GM12878 (cell line): ENCODE data around the gene RHOF. TPM values are rescaled to one million over a fixed set of nuclear protein-coding genes. Genes with fewer than 3 reads are reported as not detected.

Experiments used
- ATAC-seq: fragments of 200-7000 bp; cut with Tn5 transposase; 3 replicates; pipeline ENCODE4 v1.9.1; 2020; ENCODE audit warnings: mild to moderate bottlenecking, moderate library complexity
- BruUV-seq: library from RNA; stranded (reverse); fragments of 400-500 nt; replicated peaks from 2 replicates; lab custom pipeline; 2021; lab: Mats Ljungman, UMichigan
- CTCF ChIA-PET: fragments of 300-600 bp; sonication (Branson Sonifier 250); formaldehyde crosslinking; extraction: SDS; loops from one replicate; lab custom pipeline; 2021; ENCODE audit warnings: inconsistent platforms; lab: Yijun Ruan, JAX
- POLR2A ChIA-PET: fragments of 350-600 bp; formaldehyde crosslinking; extraction: SDS; loops from one replicate; lab custom pipeline; 2021; ENCODE audit warnings: inconsistent platforms; lab: Charles Lee
- RAD21 ChIA-PET: fragments of 300-600 bp; sonication (Branson Sonifier 250); formaldehyde crosslinking; loops from one replicate; lab custom pipeline; 2023; ENCODE audit warnings: antibody characterized with exemption; ENCODE audit not compliant: unreplicated experiment; lab: Charles Lee
- SMC1A ChIA-PET: fragments of 300-600 bp; sonication (Branson Sonifier 250); formaldehyde crosslinking; loops from one replicate; lab custom pipeline; 2023; ENCODE audit not compliant: unreplicated experiment, uncharacterized antibody; lab: Charles Lee
- DNase-seq: peaks from one replicate; pipeline ENCODE4 v3.0.0-alpha.2; 2011; ENCODE audit warnings: low read depth, low spot score
- FAIRE-seq: peaks from 3 replicates; lab custom pipeline; 2011; peaks lifted over from hg19 to GRCh38; lab: Jason Lieb, UNC
- H2AFZ ChIP-seq: 2 replicates; pipeline ENCODE4 v1.6.0; 2011; ENCODE audit warnings: low read depth, low read length, control low read depth; ENCODE audit not compliant: control insufficient read depth
- H3K27ac ChIP-seq: 2 replicates; pipeline ENCODE4 v1.5.1; 2011; ENCODE audit warnings: control low read depth; ENCODE audit not compliant: control insufficient read depth, insufficient read depth
- H3K27me3 ChIP-seq, 2 experiments: replicated peaks in 1 of 2; 2 replicates each; pipeline versions ENCODE4 v1.6.0 to v1.6.1; 2011; ENCODE audit warnings: low read length in 1 of 2; ENCODE audit not compliant: control insufficient read depth in 2 of 2, insufficient read depth in 2 of 2
- H3K36me3 ChIP-seq, 2 experiments: 2 replicates each; pipeline ENCODE4 v1.5.1; 2011; ENCODE audit warnings: low read length in 1 of 2; ENCODE audit not compliant: control insufficient read depth in 2 of 2, insufficient read depth in 2 of 2
- H3K4me1 ChIP-seq: 2 replicates; pipeline ENCODE4 v1.6.1; 2011; ENCODE audit warnings: mild to moderate bottlenecking, low read length, moderate library complexity, mixed read lengths; ENCODE audit not compliant: control insufficient read depth, insufficient read depth
- H3K4me2 ChIP-seq: 2 replicates; pipeline ENCODE4 v1.6.0; 2011; ENCODE audit warnings: control low read depth; ENCODE audit not compliant: control insufficient read depth, insufficient read depth
- H3K4me3 ChIP-seq: fragments of 200-600 bp; sonication (generic); 2 replicates; pipeline ENCODE4 v1.5.1; 2016
- H3K79me2 ChIP-seq: 2 replicates; pipeline ENCODE4 v1.6.0; 2011; ENCODE audit warnings: low read length; ENCODE audit not compliant: control insufficient read depth, insufficient read depth
- H3K9ac ChIP-seq: 2 replicates; pipeline ENCODE4 v1.8.0; 2011; ENCODE audit warnings: low read length, control low read depth, mixed read lengths; ENCODE audit not compliant: control insufficient read depth, insufficient read depth
- H3K9me3 ChIP-seq: replicated peaks from 3 replicates; pipeline ENCODE4 v1.5.1; 2011; ENCODE audit warnings: mild to moderate bottlenecking, low read length; ENCODE audit not compliant: control insufficient read depth, insufficient read depth
- H4K20me1 ChIP-seq: 2 replicates; pipeline ENCODE4 v1.6.0; 2011; ENCODE audit not compliant: control insufficient read depth, insufficient read depth
- ASH2L ChIP-seq: fragments of 300-600, 200-600 bp; sonication (generic); IDR thresholded peaks from 2 replicates; pipeline ENCODE4 v1.6.1; 2017; ENCODE audit warnings: low read depth, mild to moderate bottlenecking, borderline replicate concordance
- DPF2 ChIP-seq: fragments of 450-650 bp; IDR thresholded peaks from 2 replicates; pipeline ENCODE4 v1.6.1; 2017; ENCODE audit warnings: mild to moderate bottlenecking
- JUNB ChIP-seq: IDR thresholded peaks from 2 replicates; pipeline ENCODE4 v1.6.1; 2016; ENCODE audit warnings: antibody characterized with exemption, mild to moderate bottlenecking
- MXI1 ChIP-seq: fragments of 150-350 bp; IDR thresholded peaks from 2 replicates; pipeline ENCODE4 v1.6.1; 2011; ENCODE audit warnings: low read depth, mild to moderate bottlenecking, inconsistent platforms, low read length, improper control_type of control experiment
- MYB ChIP-seq: fragments of 150-350 bp; IDR thresholded peaks from 2 replicates; pipeline ENCODE4 v1.6.1; 2014; ENCODE audit warnings: mild to moderate bottlenecking, low read depth, low read length, borderline replicate concordance
- PAX8 ChIP-seq: fragments of 450-650 bp; IDR thresholded peaks from 2 replicates; pipeline ENCODE4 v1.6.1; 2017; ENCODE audit warnings: mild to moderate bottlenecking, moderate library complexity
- RCOR1 ChIP-seq: conservative IDR thresholded peaks from 2 replicates; pipeline ENCODE4 v1.6.1; 2012; ENCODE audit warnings: low read depth, low read length, improper control_type of control experiment
- RELA ChIP-seq: fragments of 450-650 bp; IDR thresholded peaks from 2 replicates; pipeline ENCODE4 v1.8.0; 2014; ENCODE audit warnings: borderline replicate concordance; ENCODE audit not compliant: partially characterized antibody
- SIN3A ChIP-seq: IDR thresholded peaks from 2 replicates; pipeline ENCODE4 v1.6.1; 2012; ENCODE audit warnings: low read depth, low read length, improper control_type of control experiment
- SP1 ChIP-seq: IDR thresholded peaks from one replicate; pipeline ENCODE4 v1.6.1; 2011; ENCODE audit warnings: low read depth, low read length
- TCF7 ChIP-seq: IDR thresholded peaks from 2 replicates; pipeline ENCODE4 v1.6.1; 2014; ENCODE audit warnings: antibody characterized with exemption, borderline replicate concordance
- YBX1 ChIP-seq: fragments of 450-650 bp; IDR thresholded peaks from 2 replicates; pipeline ENCODE4 v1.6.1; 2016; ENCODE audit warnings: antibody characterized with exemption
- WGBS: methylation state at CpG from one replicate; pipeline ENCODE4 v1.1.6; 2016; ENCODE audit warnings: low lambda C conversion rate; ENCODE audit not compliant: insufficient replicate concordance, insufficient coverage; ENCODE audit errors: missing lambda C conversion rate; 5-methylcytosine and 5-hydroxymethylcytosine counted together
- in situ Hi-C: fragments of 300-500 bp; cut with MboI; formaldehyde crosslinking; loops from 9 replicates; pipeline ENCODE4 v1.14.3; 2018; ENCODE audit warnings: mixed read lengths
- intact Hi-C: fragments of 100-400 bp; cut with micrococcal nuclease; formaldehyde crosslinking; loops from one replicate; pipeline ENCODE4 v1.14.2; 2022; ENCODE audit not compliant: unreplicated experiment
- polyA plus RNA-seq, 11 experiments: library from polyadenylated mRNA; depleted of rRNA in 4 of 11; unstranded in 6 of 11; stranded (reverse) in 5 of 11; fragments of >200 nt; fragmentation: Nextera tagmentation in 4 of 11; fragmentation: Illumina TruSeq in 1 of 11; extraction: Ambion mirVana in 4 of 11; extraction: Trizol in 1 of 11; gene quantifications; 1 replicate in 1 of 11; 2 replicates in 10 of 11; pipeline versions ENCODE4 v1.2.1 to v1.2.3, GENCODE V29; 2011 to 2016; ENCODE audit warnings: inconsistent platforms in 2 of 11, missing spikeins in 2 of 11, low read depth in 1 of 11
- total RNA-seq, 4 experiments: library from RNA; depleted of rRNA in 3 of 4; stranded (reverse); fragments of >200 nt in 3 of 4; fragmentation: Illumina TruSeq in 1 of 4; extraction: Trizol in 1 of 4; gene quantifications; 2 replicates each; pipeline versions ENCODE4 v1.2.1 to v1.2.3, GENCODE V29; 2013 to 2021
- TF ChIP-seq, protein P1 (sequence below): fragments of 450-650 bp; IDR thresholded peaks from 2 replicates; pipeline ENCODE4 v1.6.1; 2017; ENCODE audit warnings: mild to moderate bottlenecking, moderate library complexity
- TF ChIP-seq, protein P2 (sequence below): fragments of 450-650 bp; formaldehyde crosslinking; IDR thresholded peaks from 2 replicates; pipeline ENCODE4 v1.4.0; 2020; ENCODE audit warnings: mild to moderate bottlenecking, moderate library complexity
- TF ChIP-seq, protein P3 (sequence below): fragments of 450-650 bp; IDR thresholded peaks from 2 replicates; pipeline ENCODE4 v1.6.1; 2016; ENCODE audit warnings: mild to moderate bottlenecking, moderate library complexity, borderline replicate concordance

Gene RHOF
- total and polyA plus RNA-seq, 10 of the 15 experiments (the other 5 are each of a cell fraction or from before 2014, with no cell fraction given), result 6.1 to 78.7 (median 39.7) TPM

DNA sequence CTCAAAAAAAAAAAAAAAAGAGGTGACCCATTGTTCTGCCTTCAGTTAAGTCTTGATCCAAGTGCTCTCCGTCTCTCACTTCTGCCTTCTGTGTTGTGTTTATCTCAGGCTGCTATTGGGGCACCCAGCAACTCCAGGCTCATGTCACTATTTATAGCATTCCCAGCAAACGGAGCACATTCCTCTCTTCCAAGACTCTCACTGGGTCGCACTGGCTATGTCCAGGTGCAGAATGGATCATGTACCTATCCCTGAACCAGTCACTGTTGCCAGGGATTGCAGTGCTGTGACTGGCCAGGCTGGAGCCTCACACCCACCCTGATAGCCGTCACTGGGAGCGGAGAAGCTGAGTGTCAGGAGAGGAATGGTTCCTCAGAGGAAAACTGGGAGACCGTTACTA lies 31.2 kb downstream of the RHOF start:
- WGBS, result 87% methylated on average over 6 of the region's 6 CpGs
- Histone ChIP-seq H3K4me2 (no peak overlapping the region), H3K9ac (no peak overlapping the region), H3K4me3 (no peak overlapping the region), H4K20me1 (no peaks in the 10 kb centered on the region), H3K4me1 (no peaks in the 10 kb centered on the region), H3K27me3 (no peaks in the 10 kb centered on the region), H3K27ac (no peak overlapping the region), H3K36me3 (no peaks in the 10 kb centered on the region), H2AFZ (no peak overlapping the region), H3K9me3 (no peaks in the 10 kb centered on the region), H3K79me2 (no peaks in the 10 kb centered on the region)
- FAIRE-seq (no peak), ATAC-seq (no peak), DNase-seq (no peak)
- POLR2A ChIA-PET, result interaction anchor here (0.6 kb wide), 1 partner anchor 108 kb away, joined by 3 read pairs; no protein-coding TSS in a partner anchor
- SMC1A ChIA-PET, result no interaction called here
- RAD21 ChIA-PET, result no interaction called here
- CTCF ChIA-PET, result no interaction called here
- intact Hi-C loops (no loop called here), in situ Hi-C loops (no loop called here)
- BruUV-seq, result no TSS peak
- TF ChIP-seq SP1 (no peak), RELA (no peak), JUNB (no peak), MYB (no peak), RCOR1 (no peak), PAX8 (no peak), TCF7 (no peak), YBX1 (no peak), SIN3A (no peak), DPF2 (no peak), ASH2L (no peak), MXI1 (no peak)
- TF ChIP-seq, protein P1, sequence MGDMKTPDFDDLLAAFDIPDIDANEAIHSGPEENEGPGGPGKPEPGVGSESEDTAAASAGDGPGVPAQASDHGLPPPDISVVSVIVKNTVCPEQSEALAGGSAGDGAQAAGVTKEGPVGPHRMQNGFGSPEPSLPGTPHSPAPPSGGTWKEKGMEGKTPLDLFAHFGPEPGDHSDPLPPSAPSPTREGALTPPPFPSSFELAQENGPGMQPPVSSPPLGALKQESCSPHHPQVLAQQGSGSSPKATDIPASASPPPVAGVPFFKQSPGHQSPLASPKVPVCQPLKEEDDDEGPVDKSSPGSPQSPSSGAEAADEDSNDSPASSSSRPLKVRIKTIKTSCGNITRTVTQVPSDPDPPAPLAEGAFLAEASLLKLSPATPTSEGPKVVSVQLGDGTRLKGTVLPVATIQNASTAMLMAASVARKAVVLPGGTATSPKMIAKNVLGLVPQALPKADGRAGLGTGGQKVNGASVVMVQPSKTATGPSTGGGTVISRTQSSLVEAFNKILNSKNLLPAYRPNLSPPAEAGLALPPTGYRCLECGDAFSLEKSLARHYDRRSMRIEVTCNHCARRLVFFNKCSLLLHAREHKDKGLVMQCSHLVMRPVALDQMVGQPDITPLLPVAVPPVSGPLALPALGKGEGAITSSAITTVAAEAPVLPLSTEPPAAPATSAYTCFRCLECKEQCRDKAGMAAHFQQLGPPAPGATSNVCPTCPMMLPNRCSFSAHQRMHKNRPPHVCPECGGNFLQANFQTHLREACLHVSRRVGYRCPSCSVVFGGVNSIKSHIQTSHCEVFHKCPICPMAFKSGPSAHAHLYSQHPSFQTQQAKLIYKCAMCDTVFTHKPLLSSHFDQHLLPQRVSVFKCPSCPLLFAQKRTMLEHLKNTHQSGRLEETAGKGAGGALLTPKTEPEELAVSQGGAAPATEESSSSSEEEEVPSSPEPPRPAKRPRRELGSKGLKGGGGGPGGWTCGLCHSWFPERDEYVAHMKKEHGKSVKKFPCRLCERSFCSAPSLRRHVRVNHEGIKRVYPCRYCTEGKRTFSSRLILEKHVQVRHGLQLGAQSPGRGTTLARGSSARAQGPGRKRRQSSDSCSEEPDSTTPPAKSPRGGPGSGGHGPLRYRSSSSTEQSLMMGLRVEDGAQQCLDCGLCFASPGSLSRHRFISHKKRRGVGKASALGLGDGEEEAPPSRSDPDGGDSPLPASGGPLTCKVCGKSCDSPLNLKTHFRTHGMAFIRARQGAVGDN, result no peak
- TF ChIP-seq, protein P2, sequence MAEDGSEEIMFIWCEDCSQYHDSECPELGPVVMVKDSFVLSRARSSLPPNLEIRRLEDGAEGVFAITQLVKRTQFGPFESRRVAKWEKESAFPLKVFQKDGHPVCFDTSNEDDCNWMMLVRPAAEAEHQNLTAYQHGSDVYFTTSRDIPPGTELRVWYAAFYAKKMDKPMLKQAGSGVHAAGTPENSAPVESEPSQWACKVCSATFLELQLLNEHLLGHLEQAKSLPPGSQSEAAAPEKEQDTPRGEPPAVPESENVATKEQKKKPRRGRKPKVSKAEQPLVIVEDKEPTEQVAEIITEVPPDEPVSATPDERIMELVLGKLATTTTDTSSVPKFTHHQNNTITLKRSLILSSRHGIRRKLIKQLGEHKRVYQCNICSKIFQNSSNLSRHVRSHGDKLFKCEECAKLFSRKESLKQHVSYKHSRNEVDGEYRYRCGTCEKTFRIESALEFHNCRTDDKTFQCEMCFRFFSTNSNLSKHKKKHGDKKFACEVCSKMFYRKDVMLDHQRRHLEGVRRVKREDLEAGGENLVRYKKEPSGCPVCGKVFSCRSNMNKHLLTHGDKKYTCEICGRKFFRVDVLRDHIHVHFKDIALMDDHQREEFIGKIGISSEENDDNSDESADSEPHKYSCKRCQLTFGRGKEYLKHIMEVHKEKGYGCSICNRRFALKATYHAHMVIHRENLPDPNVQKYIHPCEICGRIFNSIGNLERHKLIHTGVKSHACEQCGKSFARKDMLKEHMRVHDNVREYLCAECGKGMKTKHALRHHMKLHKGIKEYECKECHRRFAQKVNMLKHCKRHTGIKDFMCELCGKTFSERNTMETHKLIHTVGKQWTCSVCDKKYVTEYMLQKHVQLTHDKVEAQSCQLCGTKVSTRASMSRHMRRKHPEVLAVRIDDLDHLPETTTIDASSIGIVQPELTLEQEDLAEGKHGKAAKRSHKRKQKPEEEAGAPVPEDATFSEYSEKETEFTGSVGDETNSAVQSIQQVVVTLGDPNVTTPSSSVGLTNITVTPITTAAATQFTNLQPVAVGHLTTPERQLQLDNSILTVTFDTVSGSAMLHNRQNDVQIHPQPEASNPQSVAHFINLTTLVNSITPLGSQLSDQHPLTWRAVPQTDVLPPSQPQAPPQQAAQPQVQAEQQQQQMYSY (CRISPR knock-in tag), result no peak
- TF ChIP-seq, protein P3, sequence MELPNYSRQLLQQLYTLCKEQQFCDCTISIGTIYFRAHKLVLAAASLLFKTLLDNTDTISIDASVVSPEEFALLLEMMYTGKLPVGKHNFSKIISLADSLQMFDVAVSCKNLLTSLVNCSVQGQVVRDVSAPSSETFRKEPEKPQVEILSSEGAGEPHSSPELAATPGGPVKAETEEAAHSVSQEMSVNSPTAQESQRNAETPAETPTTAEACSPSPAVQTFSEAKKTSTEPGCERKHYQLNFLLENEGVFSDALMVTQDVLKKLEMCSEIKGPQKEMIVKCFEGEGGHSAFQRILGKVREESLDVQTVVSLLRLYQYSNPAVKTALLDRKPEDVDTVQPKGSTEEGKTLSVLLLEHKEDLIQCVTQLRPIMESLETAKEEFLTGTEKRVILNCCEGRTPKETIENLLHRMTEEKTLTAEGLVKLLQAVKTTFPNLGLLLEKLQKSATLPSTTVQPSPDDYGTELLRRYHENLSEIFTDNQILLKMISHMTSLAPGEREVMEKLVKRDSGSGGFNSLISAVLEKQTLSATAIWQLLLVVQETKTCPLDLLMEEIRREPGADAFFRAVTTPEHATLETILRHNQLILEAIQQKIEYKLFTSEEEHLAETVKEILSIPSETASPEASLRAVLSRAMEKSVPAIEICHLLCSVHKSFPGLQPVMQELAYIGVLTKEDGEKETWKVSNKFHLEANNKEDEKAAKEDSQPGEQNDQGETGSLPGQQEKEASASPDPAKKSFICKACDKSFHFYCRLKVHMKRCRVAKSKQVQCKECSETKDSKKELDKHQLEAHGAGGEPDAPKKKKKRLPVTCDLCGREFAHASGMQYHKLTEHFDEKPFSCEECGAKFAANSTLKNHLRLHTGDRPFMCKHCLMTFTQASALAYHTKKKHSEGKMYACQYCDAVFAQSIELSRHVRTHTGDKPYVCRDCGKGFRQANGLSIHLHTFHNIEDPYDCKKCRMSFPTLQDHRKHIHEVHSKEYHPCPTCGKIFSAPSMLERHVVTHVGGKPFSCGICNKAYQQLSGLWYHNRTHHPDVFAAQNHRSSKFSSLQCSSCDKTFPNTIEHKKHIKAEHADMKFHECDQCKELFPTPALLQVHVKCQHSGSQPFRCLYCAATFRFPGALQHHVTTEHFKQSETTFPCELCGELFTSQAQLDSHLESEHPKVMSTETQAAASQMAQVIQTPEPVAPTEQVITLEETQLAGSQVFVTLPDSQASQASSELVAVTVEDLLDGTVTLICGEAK, result no peak
